Vagina (tissue), 2 donors: ENCODE data around the gene BIN1.

ENCODE experiments used
- CTCF ChIP-seq, 3 experiments: fragments of 450-650 bp in 2 of 3; fragments of 200-600 bp in 1 of 3; sonication (generic) in 1 of 3; IDR thresholded peaks; one replicate each; pipeline ENCODE4 v1.5.1; 2017 to 2019; ENCODE audit warnings: antibody characterized with exemption in 3 of 3, mild to moderate bottlenecking in 2 of 3, moderate library complexity in 2 of 3
- POLR2A ChIP-seq, 2 donors: fragments of 450-650 bp; IDR thresholded peaks; one replicate each; pipeline ENCODE4 v1.6.1; 2017; ENCODE audit warnings: antibody characterized with exemption in 2 of 2, mild to moderate bottlenecking in 2 of 2, moderate library complexity in 2 of 2
- POLR2AphosphoS5 ChIP-seq, 2 donors: sonication (generic); formaldehyde crosslinking; IDR thresholded peaks; one replicate each; pipeline ENCODE4 v1.9.0; 2017; ENCODE audit warnings: antibody characterized with exemption in 2 of 2, mild to moderate bottlenecking in 2 of 2, low read depth in 1 of 2; ENCODE audit not compliant: insufficient read depth in 1 of 2

GRCh38 chr2:127044977-127045661, 61.8 kb downstream of the BIN1 start:
- no peak for TF ChIP-seq CTCF (IDR thresholded peaks at IDR 0.05)
- TF ChIP-seq POLR2AphosphoS5 (IDR thresholded peaks at IDR 0.05; ENCODE audit: insufficient read depth in 1 of 2, low read depth in 1 of 2), result no peak
- TF ChIP-seq POLR2A (IDR thresholded peaks at IDR 0.05), result no peak
